CD14-positive monocyte (primary cell): Measurements from ENCODE around the gene SETD4. TPM values are rescaled to one million over a fixed set of nuclear protein-coding genes. Genes with fewer than 3 reads are reported as not detected.

ENCODE experiments used
- DNase-seq, 3 donors: peaks; one replicate each; pipeline ENCODE4 v3.0.0-alpha.2; 2011 to 2022
- H2AFZ ChIP-seq: 2 replicates; pipeline ENCODE4 v1.6.0; 2012; ENCODE audit warnings: mild to moderate bottlenecking, low read depth, low read length, inconsistent platforms; ENCODE audit not compliant: insufficient read depth, poor library complexity, severe bottlenecking
- H3K27ac ChIP-seq, 2 donors: 1 replicate in 1 of 2; 2 replicates in 1 of 2; pipeline ENCODE4 v1.5.1; 2012 to 2013; ENCODE audit warnings: low read length in 2 of 2, control low read depth in 1 of 2, inconsistent platforms in 1 of 2, low read depth in 1 of 2, mild to moderate bottlenecking in 1 of 2
- H3K27me3 ChIP-seq, 2 donors: one replicate each; pipeline versions ENCODE4 v1.6.0 to v1.6.1; 2011 to 2013; ENCODE audit warnings: low read length in 2 of 2; ENCODE audit not compliant: control insufficient read depth in 2 of 2, insufficient read depth in 2 of 2
- H3K36me3 ChIP-seq, 2 donors: replicated peaks in 1 of 2; 1 replicate in 1 of 2; 2 replicates in 1 of 2; pipeline versions ENCODE4 v1.5.1 to v1.6.1; 2012 to 2013; ENCODE audit warnings: low read length in 2 of 2, control low read depth in 1 of 2, inconsistent platforms in 1 of 2, mild to moderate bottlenecking in 1 of 2; ENCODE audit not compliant: insufficient read depth in 2 of 2, control insufficient read depth in 1 of 2
- H3K4me1 ChIP-seq, 2 donors: 1 replicate in 1 of 2; 2 replicates in 1 of 2; pipeline versions ENCODE4 v1.5.1 to v1.6.1; 2012 to 2013; ENCODE audit warnings: low read length in 2 of 2, control low read depth in 1 of 2, inconsistent platforms in 1 of 2, mild to moderate bottlenecking in 1 of 2, moderate library complexity in 1 of 2; ENCODE audit not compliant: insufficient read depth in 2 of 2, control insufficient read depth in 1 of 2
- H3K4me2 ChIP-seq: replicated peaks from 2 replicates; pipeline ENCODE3; 2012; ENCODE audit warnings: low read length, moderate library complexity, mild to moderate bottlenecking; ENCODE audit not compliant: poor library complexity, severe bottlenecking; ENCODE audit errors: extremely low read depth
- H3K4me3 ChIP-seq, 3 experiments: fragments of 200-600 bp in 1 of 3; sonication (generic) in 1 of 3; replicated peaks in 1 of 3; 1 replicate in 2 of 3; 2 replicates in 1 of 3; pipeline ENCODE4 v1.5.1; 2011 to 2013; ENCODE audit warnings: low read length in 3 of 3, mild to moderate bottlenecking in 3 of 3, control low read depth in 2 of 3, low read depth in 2 of 3, inconsistent platforms in 1 of 3, moderate library complexity in 1 of 3
- H3K79me2 ChIP-seq: 2 replicates; pipeline ENCODE4 v1.6.0; 2012; ENCODE audit warnings: mild to moderate bottlenecking, control low read depth, inconsistent platforms, low read length, moderate library complexity; ENCODE audit not compliant: insufficient read depth
- H3K9ac ChIP-seq: 2 replicates; pipeline ENCODE4 v1.6.0; 2017; ENCODE audit warnings: low read length, mild to moderate bottlenecking; ENCODE audit not compliant: insufficient read depth, poor library complexity, severe bottlenecking
- H3K9me3 ChIP-seq, 2 donors: replicated peaks in 1 of 2; 1 replicate in 1 of 2; 2 replicates in 1 of 2; pipeline versions ENCODE4 v1.5.1 to v1.6.1; 2012 to 2013; ENCODE audit warnings: low read length in 2 of 2, control low read depth in 1 of 2; ENCODE audit not compliant: control insufficient read depth in 1 of 2, insufficient read depth in 1 of 2
- H4K20me1 ChIP-seq: 2 replicates; pipeline ENCODE4 v1.6.0; 2012; ENCODE audit warnings: mild to moderate bottlenecking, low read length, control low read depth, moderate library complexity; ENCODE audit not compliant: insufficient read depth
- H3K27ac Mint-ChIP-seq, 7 donors: one replicate each; pipeline ENCODE4 v1.8.0; 2020; ENCODE audit warnings: mild to moderate bottlenecking in 7 of 7, mixed read lengths in 7 of 7, moderate library complexity in 6 of 7, inconsistent platforms in 2 of 7
- H3K27me3 Mint-ChIP-seq, 3 donors: one replicate each; pipeline ENCODE4 v1.8.0; 2021 to 2022; ENCODE audit warnings: low read depth in 3 of 3, mild to moderate bottlenecking in 3 of 3, mixed read lengths in 3 of 3, moderate library complexity in 3 of 3, inconsistent platforms in 1 of 3
- H3K36me3 Mint-ChIP-seq, 2 donors: one replicate each; pipeline ENCODE4 v1.8.0; 2020; ENCODE audit warnings: mixed read lengths in 2 of 2, inconsistent platforms in 1 of 2, mild to moderate bottlenecking in 1 of 2
- H3K4me1 Mint-ChIP-seq: one replicate; pipeline ENCODE4 v1.8.0; 2020; ENCODE audit warnings: mild to moderate bottlenecking, mixed read lengths
- H3K4me3 Mint-ChIP-seq, 2 donors: one replicate each; pipeline ENCODE4 v1.8.0; 2020; ENCODE audit warnings: mild to moderate bottlenecking in 2 of 2, mixed read lengths in 2 of 2, moderate library complexity in 1 of 2
- H3K9me3 Mint-ChIP-seq, 7 donors: one replicate each; pipeline ENCODE4 v1.8.0; 2020 to 2022; ENCODE audit warnings: mixed read lengths in 7 of 7, mild to moderate bottlenecking in 6 of 7, moderate library complexity in 6 of 7, inconsistent platforms in 2 of 7
- CTCF ChIP-seq: fragments of 200-600 bp; IDR thresholded peaks from one replicate; pipeline ENCODE4 v1.8.0; 2022; ENCODE audit warnings: antibody characterized with exemption, mild to moderate bottlenecking
- WGBS: methylation state at CpG from one replicate; pipeline ENCODE4 v1.1.5; 2013; ENCODE audit warnings: missing lambda C conversion rate; ENCODE audit not compliant: insufficient coverage; 5-methylcytosine and 5-hydroxymethylcytosine counted together
- intact Hi-C, 2 donors: fragments of 100-400 bp; cut with micrococcal nuclease; formaldehyde crosslinking; loops; one replicate each; pipeline versions ENCODE4 v1.15.0 to v1.15.1; 2023
- polyA plus RNA-seq, 3 donors: library from polyadenylated mRNA; depleted of rRNA in 1 of 3; unstranded in 2 of 3; stranded (reverse) in 1 of 3; fragments of 300-500 nt in 2 of 3; fragments of >200 nt in 1 of 3; fragmentation: Illumina TruSeq in 2 of 3; gene quantifications; 1 replicate in 2 of 3; 2 replicates in 1 of 3; pipeline ENCODE4 v1.2.3, GENCODE V29; 2012 to 2021

SETD4 gene
- polyA plus RNA-seq, 3 donors: 4.1 to 10.8 (median 4.3) TPM

GRCh38 chr21:36038701-36039497 is 21.4 kb downstream of the SETD4 start:
- peaks cover 56 to 95% of the 10 kb centered on the region in 2 donors for H3K36me3 ChIP-seq
- Mint-ChIP-seq H3K4me1 (no peaks in the 10 kb centered on the region), H3K36me3 (peaks cover 76 to 87% of the 10 kb centered on the region in 2 donors), H3K27me3 (no peaks in the 10 kb centered on the region), H3K9me3 (no peaks in the 10 kb centered on the region), H3K4me3 (no peak overlapping the region), H3K27ac (peak overlapping the region in 1 of 7 donors; percentile 30)
- H3K4me2 ChIP-seq: no peak overlapping the region
- H3K9me3 ChIP-seq: no peaks in the 10 kb centered on the region
- H3K4me3 ChIP-seq: no peak overlapping the region
- no peaks in the 10 kb centered on the region for H4K20me1 ChIP-seq
- no peak overlapping the region for H3K9ac ChIP-seq
- no peaks in the 10 kb centered on the region for H3K27me3 ChIP-seq
- H3K27ac ChIP-seq: no peak overlapping the region
- 93% methylated on average over 9 of the region's 17 CpGs for WGBS
- H2AFZ ChIP-seq: no peak overlapping the region
- no peaks in the 10 kb centered on the region for H3K79me2 ChIP-seq
- H3K4me1 ChIP-seq: no peaks in the 10 kb centered on the region
- DNase-seq: no peak
- no peak for TF ChIP-seq CTCF
- intact Hi-C loops: no loop called here

GRCh38 chr21:36035381-36035791 is 24.9 kb downstream of the SETD4 start:
- H3K9me3 ChIP-seq: no peaks in the 10 kb centered on the region
- H3K36me3 ChIP-seq: peaks cover 28 to 62% of the 10 kb centered on the region in 2 donors
- no peak overlapping the region for H2AFZ ChIP-seq
- no peaks in the 10 kb centered on the region for H3K79me2 ChIP-seq
- H3K4me2 ChIP-seq: no peak overlapping the region
- Mint-ChIP-seq H3K9me3 (peaks cover 0 to 3% (median 0%) of the 10 kb centered on the region in 7 donors), H3K36me3 (peaks cover 55 to 59% of the 10 kb centered on the region in 2 donors), H3K27me3 (peaks cover 0 to 3% (median 0%) of the 10 kb centered on the region in 3 donors), H3K27ac (peak overlapping the region in 2 of 7 donors; percentile 7 to 26), H3K4me1 (no peaks in the 10 kb centered on the region), H3K4me3 (no peak overlapping the region)
- no peak for TF ChIP-seq CTCF
- no peak overlapping the region for H3K27ac ChIP-seq
- no peaks in the 10 kb centered on the region for H3K4me1 ChIP-seq
- H3K4me3 ChIP-seq: no peak overlapping the region
- 90% methylated on average over 9 of the region's 10 CpGs for WGBS
- intact Hi-C loops: no loop called here
- DNase-seq: no peak
- H4K20me1 ChIP-seq: no peaks in the 10 kb centered on the region
- no peak overlapping the region for H3K9ac ChIP-seq
- no peaks in the 10 kb centered on the region for H3K27me3 ChIP-seq
